Muscle layer of colon (tissue), 2 donors: ENCODE data around the gene PRR13.
"Not testable (repeated sequence)": the region's sequence is repeated elsewhere in the genome, so short reads cannot be mapped to it uniquely, and the experiment has no call there.

Experiments used
- H3K27ac ChIP-seq: one replicate; pipeline ENCODE4 v1.7.0; 2013; ENCODE audit warnings: low read depth, mild to moderate bottlenecking, low read length, moderate library complexity
- H3K27me3 ChIP-seq, 2 donors: one replicate each; pipeline ENCODE4 v1.7.0; 2013; ENCODE audit warnings: low read length in 2 of 2, mild to moderate bottlenecking in 2 of 2; ENCODE audit not compliant: insufficient read depth in 2 of 2, control insufficient read depth in 1 of 2
- H3K36me3 ChIP-seq: one replicate; pipeline ENCODE4 v1.7.0; 2013; ENCODE audit warnings: mild to moderate bottlenecking, low read length; ENCODE audit not compliant: insufficient read depth
- H3K4me1 ChIP-seq: one replicate; pipeline ENCODE4 v1.7.0; 2013; ENCODE audit warnings: mild to moderate bottlenecking, low read length; ENCODE audit not compliant: insufficient read depth
- H3K4me3 ChIP-seq, 2 donors: one replicate each; pipeline ENCODE4 v1.7.0; 2013; ENCODE audit warnings: low read length in 2 of 2, low read depth in 1 of 2, mild to moderate bottlenecking in 1 of 2, moderate library complexity in 1 of 2
- H3K9ac ChIP-seq: one replicate; pipeline ENCODE4 v1.7.0; 2013; ENCODE audit warnings: low read length
- H3K9me3 ChIP-seq: one replicate; pipeline ENCODE4 v1.7.0; 2013; ENCODE audit warnings: mild to moderate bottlenecking, low read length
- donor health status: abdominal sarcoma.
- donor health status: Adenocarcinoma of cecum.

PRR13 gene

DNA sequence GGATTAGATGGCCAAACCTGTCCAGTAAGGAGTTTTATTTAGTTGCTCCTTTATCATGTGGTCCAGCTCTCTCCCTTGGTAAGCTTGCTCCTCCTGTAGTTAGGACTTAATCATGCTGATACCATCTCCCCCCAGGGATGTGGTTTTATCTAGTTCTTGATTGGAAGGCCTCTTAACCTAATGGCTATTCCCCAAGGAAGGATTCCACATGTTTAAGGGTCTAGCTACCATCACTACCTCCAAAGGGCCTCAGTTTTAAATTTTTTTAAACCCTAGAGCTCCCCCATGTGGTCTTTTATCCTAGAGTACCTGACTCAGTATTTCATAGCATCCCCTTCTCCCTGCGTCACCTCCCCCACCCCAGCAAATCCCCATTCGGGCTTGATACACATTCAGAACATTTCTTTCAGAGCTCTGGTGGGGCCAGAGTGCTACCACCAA is 35.3 kb downstream of the PRR13 start:
- Histone ChIP-seq H3K9ac (no peak overlapping the region), H3K36me3 (peaks cover 85% of the 10 kb centered on the region), H3K4me3 (no peak overlapping the region), H3K27me3 (no peaks in the 10 kb centered on the region), H3K9me3 (no peaks in the 10 kb centered on the region), H3K27ac (no peak overlapping the region), H3K4me1 (peaks cover 17% of the 10 kb centered on the region)

DNA sequence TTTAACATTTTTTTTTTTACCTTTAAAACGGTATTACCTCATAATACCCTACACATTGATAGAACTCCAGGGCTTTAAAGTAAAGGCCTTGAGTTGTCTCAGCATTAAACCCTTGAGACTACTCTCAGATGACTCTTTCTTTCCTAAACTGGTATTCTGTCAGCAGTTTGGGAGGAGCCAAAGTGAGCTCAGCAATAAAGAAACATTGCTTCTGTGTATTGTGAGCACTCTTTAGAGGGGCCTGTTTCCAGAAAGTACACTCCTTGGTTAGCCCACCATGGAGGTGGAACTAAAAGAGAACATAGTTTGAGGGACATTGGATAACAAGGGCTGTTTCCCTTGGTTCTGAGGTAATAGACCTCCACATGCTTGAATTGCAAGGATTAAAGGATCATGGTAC is 37.3 kb downstream of the PRR13 start:
- Histone ChIP-seq H3K4me3 (no peak overlapping the region), H3K9me3 (no peaks in the 10 kb centered on the region), H3K4me1 (peaks cover 14% of the 10 kb centered on the region), H3K27me3 (no peaks in the 10 kb centered on the region), H3K27ac (no peak overlapping the region), H3K9ac (no peak overlapping the region), H3K36me3 (peaks cover 83% of the 10 kb centered on the region)

DNA sequence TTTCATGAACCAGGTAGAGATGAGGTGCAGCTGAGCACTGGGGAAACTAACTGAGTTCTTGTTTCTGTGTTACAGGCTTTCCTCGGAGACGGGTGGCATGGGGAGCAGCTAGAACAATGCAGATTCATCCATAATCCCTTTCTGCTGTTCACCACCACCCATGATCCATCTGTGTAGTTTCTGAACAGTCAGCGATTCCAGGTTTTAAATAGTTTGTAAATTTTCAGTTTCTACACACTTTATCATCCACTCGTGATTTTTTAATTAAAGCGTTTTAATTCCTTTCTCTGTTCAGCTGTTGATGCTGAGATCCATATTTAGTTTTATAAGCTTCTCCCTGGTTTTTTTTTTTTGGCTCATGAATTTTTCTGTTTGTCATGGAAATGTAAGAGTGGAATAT is 37.8 kb downstream of the PRR13 start:
- Histone ChIP-seq H3K4me3 (no peak overlapping the region), H3K4me1 (peaks cover 14% of the 10 kb centered on the region), H3K9me3 (no peaks in the 10 kb centered on the region), H3K27ac (no peak overlapping the region), H3K36me3 (peaks cover 83% of the 10 kb centered on the region), H3K9ac (no peak overlapping the region), H3K27me3 (no peaks in the 10 kb centered on the region)

DNA sequence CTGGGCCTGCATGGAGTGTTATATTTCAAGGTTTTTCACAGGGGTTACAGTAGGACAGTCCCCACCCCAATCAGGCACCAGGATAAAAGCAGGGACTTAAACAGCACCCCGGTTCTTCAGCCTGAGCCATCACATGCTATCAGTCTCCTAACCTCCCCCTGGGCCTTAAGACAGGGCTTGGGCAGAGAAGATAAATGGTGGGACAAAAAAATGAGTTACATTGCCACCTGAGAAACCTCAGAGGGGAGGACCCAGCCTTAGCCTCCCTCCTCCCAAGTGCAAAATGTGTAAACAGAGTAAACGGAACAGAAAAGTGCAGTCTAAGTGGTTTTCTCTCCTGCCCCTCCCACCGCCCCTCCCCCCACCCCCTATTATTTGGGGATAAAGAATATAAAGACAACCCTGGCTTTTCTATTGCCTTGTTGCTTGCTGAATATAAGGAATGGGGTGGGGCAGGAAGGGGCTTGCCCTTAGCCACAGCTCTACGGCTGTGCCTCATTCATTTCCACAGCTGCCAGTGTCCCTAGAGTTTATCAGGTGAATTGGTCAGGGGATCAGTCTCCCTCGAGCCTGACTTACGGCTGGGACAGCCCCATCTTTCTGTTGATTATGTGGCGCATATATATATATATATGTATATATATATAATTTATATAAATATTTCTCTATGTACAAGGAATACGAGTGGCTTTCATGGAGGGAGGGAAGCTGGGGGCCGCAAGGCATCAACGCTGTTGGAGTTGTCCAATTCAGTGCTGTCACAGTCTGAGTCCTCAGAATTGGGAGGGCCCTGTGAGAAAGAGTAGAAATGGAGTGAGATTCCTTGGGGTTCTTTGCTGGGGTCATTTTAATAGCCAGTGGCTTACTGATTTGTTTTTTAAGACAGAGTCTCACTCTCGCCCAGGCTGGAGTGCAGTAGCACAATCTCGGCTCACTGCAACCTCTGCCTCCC is 39.2 kb downstream of the PRR13 start:
- Histone ChIP-seq H3K9ac (no peak overlapping the region), H3K4me3 (no peak overlapping the region), H3K36me3 (peaks cover 82% of the 10 kb centered on the region), H3K9me3 (no peaks in the 10 kb centered on the region), H3K27ac (no peak overlapping the region), H3K4me1 (peaks cover 3% of the 10 kb centered on the region), H3K27me3 (no peaks in the 10 kb centered on the region)

DNA sequence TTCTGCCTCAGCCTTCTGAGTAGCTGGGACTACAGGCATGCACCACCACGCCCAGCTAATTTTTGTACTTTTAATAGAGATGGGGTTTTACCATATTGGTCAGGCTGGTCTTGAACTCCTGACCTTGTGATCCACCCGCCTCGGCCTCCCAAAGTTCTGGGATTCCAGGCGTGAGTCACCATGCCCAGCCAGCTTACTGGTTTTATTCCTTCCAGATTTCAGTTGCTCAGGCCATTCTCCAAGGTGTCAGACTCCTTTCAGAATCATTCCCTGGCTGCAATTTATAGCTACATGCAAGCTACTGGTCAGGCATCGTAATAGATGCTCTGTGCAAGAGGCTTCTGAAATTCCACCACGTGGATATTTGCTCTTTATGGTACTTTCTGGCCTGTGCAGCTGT is 39.9 kb downstream of the PRR13 start:
- H3K4me1 ChIP-seq, H3K9ac ChIP-seq: not testable (repeated sequence)

DNA sequence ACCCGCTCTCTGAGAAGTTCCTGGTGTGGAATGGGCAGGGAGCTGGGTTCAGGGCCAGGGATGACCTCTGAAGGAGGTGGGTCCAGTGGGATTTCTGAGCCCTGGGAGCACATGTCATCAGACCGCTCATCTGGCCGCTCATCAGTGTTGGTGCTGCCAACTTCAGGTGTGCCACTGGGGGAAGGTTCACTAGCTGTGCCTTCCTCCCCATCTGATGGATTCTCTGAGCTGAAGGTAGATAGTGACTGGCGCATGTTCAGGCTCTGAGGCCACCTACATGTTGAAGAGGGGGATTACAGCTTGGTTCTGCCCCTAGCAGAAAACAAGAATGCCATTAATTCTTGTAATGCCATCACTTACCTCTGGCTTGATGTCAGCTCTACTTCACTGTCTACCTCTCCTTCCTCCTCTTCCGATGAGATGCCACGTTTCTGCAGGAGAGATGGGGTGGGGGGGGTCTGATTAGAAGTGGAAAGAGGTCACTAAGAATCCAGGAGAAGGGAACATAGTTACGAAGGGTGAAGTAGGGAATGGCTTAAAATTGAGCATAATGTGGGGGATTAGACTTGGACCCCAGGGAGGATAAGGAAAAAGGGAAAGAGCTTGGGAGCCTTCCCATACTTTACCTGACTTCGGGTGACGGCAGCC is 40.5 kb downstream of the PRR13 start:
- peaks cover 80% of the 10 kb centered on the region for H3K36me3 ChIP-seq
- no peaks in the 10 kb centered on the region for H3K27me3 ChIP-seq
- no peaks in the 10 kb centered on the region for H3K4me1 ChIP-seq
- no peak overlapping the region for H3K9ac ChIP-seq
- no peak overlapping the region for H3K27ac ChIP-seq
- no peaks in the 10 kb centered on the region for H3K9me3 ChIP-seq
- H3K4me3 ChIP-seq, result no peak overlapping the region

More for the DNA sequence above, 39.9 kb downstream of the PRR13 start:
- H3K36me3 ChIP-seq, result peaks cover 82% of the 10 kb centered on the region
- not testable (repeated sequence) for H3K27me3 ChIP-seq, H3K27ac ChIP-seq, H3K9me3 ChIP-seq, H3K4me3 ChIP-seq

DNA sequence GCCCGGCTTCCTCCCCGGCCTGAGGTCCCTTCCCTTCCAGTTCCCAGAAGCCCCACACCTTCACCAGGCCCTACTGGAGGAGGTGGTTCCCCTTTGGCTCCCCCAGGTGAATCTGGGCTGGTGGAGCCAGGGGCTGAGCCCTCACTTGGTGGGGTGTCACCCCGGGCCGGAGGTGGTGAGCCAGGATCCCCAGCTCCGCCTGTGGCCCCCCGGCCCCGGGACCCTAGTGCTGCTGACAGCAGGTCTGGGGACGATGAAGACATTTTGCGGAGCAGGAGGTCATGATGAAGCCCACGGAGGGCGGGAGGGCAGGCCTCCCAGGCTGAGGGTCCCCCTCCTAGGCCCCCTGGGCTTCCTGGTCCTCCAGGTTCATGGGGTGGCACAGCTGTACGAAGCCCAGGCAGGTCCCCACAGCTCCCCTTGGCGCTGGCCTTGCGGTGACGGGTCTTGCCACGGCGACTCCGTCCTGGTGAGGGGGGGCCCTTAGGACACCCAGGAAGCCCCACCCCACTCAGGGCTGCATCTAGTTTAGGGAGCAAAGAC is 41.2 kb downstream of the PRR13 start:
- Histone ChIP-seq H3K4me3 (no peak overlapping the region), H3K9me3 (no peaks in the 10 kb centered on the region), H3K27me3 (no peaks in the 10 kb centered on the region), H3K36me3 (peaks cover 77% of the 10 kb centered on the region), H3K9ac (no peak overlapping the region), H3K4me1 (no peaks in the 10 kb centered on the region), H3K27ac (no peak overlapping the region)

DNA sequence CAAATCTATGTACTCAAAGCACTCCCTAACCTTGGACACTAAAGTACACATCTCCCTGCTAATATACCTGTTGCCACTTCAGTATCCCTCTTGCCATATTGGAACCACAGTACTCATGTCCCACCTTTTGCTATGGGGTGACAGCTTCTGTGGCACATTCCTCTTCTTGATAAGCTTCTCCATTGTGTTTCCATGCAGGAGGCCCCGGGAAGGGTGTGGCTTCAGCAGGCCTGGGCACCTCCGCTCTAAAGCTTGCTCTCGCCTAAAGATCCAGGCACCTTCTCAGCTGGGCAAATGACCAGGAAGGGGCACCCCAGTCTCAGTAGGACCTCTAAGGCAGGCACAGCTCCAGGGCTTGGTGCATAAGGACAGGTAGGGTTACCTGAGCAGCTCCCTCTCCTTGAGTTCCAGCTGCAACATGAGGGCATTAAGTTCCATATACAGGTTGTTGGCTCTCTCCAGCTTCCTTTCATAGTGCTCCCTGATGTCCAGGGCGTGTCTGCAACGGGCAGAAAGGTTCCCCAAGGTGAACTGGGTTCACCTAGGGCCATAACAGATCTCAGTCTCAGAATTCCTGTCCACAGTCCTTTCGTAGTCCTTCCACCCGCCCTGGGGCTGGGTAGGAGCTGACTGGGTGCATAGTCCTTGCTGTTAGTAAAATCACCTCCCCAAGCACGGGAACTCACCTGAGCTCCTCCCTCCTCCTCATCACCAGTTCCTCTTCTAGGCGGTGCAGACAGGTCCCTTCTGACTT is 41.9 kb downstream of the PRR13 start:
- no peak overlapping the region for H3K9ac ChIP-seq
- no peak overlapping the region for H3K4me3 ChIP-seq
- H3K27me3 ChIP-seq, result no peaks in the 10 kb centered on the region
- H3K9me3 ChIP-seq, result no peaks in the 10 kb centered on the region
- no peak overlapping the region for H3K27ac ChIP-seq
- peaks cover 71% of the 10 kb centered on the region for H3K36me3 ChIP-seq
- H3K4me1 ChIP-seq, result no peaks in the 10 kb centered on the region

DNA sequence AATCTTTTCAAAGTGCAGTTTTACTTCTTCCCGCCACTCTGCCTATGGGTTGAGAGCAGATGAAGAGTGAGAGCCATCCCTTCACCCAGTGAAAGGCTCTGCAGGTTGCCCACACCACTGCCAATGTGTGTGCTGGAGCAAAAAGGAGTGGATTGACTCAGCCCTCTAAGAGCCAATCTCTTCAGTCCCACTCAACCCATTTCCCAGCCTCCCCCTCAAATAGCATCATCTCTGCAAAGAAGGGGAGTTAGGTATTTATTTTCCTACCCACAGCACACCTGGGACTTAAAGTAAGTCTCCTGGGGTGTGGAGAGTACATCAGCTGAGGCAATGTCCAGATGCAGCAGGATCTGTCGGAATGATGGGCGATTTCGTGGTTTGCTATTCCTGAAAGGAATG is 42.4 kb downstream of the PRR13 start:
- Histone ChIP-seq H3K36me3 (peaks cover 67% of the 10 kb centered on the region), H3K27ac (no peak overlapping the region), H3K4me1 (no peaks in the 10 kb centered on the region), H3K9me3 (no peaks in the 10 kb centered on the region), H3K9ac (no peak overlapping the region), H3K4me3 (no peak overlapping the region), H3K27me3 (no peaks in the 10 kb centered on the region)

DNA sequence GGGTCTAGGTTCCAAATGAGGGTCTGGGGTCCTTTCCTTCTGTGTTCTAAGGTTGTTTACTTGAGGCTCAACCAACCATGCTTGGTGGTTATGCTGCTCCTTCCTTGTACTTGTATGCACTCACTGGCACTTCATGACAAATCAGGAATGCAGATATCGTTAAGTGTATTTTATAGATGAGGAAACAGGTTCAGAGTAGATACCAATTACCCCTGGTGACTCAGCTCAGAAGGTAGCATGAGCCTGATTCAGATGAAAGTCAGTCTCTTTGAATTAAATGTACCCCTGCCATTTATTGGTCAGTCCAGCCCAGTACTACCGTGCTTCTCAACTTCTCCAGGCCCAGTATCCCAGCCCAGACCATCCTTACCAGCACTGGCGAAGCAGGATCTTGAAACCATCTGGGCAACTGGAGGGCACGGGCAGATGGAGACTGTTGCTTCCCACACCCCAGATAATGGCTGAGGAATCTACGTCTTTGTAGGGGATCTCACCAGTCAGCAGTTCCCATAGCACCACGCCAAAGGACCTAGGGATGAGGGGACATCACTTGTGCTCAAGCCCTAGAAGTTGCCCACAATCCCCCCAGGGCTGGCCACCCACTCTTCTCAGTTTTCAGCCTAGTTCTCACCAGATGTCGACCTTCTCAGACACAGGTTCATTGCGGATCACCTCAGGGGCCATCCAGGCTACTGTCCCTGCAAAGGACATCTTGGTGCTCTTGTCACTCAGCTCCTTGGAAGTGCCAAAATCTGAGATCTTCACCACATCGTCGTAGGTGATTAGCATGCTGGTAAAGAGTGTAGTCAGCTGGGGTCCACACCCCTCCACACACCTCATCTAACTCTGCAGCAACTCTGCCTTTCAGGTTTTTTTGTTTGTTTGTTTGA is 43.4 kb downstream of the PRR13 start:
- Histone ChIP-seq H3K4me1 (no peaks in the 10 kb centered on the region), H3K4me3 (no peak overlapping the region), H3K36me3 (peaks cover 58% of the 10 kb centered on the region), H3K9me3 (no peaks in the 10 kb centered on the region), H3K27ac (no peak overlapping the region), H3K27me3 (no peaks in the 10 kb centered on the region), H3K9ac (no peak overlapping the region)
